Fibroblast of lung (primary cell): ENCODE results near the gene HTR1D.

ENCODE experiments used
- EZH2 ChIP-seq: IDR thresholded peaks from 2 replicates; pipeline ENCODE4 v1.5.1; 2012; ENCODE audit warnings: low read length, control low read depth, mild to moderate bottlenecking; ENCODE audit errors: missing control alignments
- TF ChIP-seq, protein P1 (sequence below), 2 donors: IDR thresholded peaks in 1 of 2; conservative IDR thresholded peaks in 1 of 2; 1 replicate in 1 of 2; 2 replicates in 1 of 2; pipeline ENCODE4 v1.5.1; 2011 to 2012; ENCODE audit warnings: low read length in 2 of 2, control low read depth in 1 of 2, inconsistent platforms in 1 of 2, low read depth in 1 of 2, mild to moderate bottlenecking in 1 of 2

DNA sequence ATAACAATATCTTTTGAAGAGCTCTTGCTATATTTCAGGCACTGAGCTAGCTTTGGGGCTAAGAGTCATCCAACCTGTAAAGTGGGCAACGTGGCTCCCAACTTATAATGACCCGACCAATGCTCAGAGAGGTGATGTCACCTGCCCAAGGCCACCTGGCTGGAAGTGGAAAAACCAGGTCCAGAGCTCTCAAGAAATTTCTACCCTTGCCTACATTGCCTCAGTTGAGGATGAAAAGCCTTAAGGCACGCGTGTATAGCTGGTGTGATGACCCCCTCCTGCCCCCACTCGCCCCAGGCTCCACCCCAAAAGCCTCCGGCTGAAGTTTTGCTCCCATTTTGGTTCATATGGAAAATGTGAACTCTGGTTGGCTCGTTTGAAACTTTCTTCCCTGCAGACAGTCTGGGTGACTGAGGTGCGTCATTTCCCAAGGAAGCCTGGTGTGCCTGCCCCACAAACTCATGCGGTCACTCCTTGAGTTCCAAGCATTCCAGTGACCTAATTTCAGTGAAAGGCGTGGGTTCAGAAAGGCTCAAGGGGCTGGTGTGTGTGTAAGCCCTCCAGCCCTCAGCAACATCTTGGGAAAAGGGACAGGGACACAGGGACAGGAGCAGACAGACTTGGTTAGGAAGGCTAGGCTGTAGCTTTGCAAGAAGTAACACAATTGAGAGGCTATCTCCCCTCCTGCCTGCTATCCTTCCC lies 20.5 kb downstream of the HTR1D start:
- TF ChIP-seq, protein P1, sequence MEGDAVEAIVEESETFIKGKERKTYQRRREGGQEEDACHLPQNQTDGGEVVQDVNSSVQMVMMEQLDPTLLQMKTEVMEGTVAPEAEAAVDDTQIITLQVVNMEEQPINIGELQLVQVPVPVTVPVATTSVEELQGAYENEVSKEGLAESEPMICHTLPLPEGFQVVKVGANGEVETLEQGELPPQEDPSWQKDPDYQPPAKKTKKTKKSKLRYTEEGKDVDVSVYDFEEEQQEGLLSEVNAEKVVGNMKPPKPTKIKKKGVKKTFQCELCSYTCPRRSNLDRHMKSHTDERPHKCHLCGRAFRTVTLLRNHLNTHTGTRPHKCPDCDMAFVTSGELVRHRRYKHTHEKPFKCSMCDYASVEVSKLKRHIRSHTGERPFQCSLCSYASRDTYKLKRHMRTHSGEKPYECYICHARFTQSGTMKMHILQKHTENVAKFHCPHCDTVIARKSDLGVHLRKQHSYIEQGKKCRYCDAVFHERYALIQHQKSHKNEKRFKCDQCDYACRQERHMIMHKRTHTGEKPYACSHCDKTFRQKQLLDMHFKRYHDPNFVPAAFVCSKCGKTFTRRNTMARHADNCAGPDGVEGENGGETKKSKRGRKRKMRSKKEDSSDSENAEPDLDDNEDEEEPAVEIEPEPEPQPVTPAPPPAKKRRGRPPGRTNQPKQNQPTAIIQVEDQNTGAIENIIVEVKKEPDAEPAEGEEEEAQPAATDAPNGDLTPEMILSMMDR (conservative IDR thresholded peaks at IDR 0.05 in 1 of 2, IDR thresholded peaks at IDR 0.05 in 1 of 2; ENCODE audit: low read depth in 1 of 2, low read length in 2 of 2) = no peak
- TF ChIP-seq EZH2 = no peak
